Hepatocyte (in vitro differentiated cells): ENCODE data around the gene HEBP2. TPM values are rescaled to one million over a fixed set of nuclear protein-coding genes. Genes with fewer than 3 reads are reported as not detected.

ENCODE experiments used
- DNase-seq: peaks from one replicate; pipeline ENCODE4 v3.0.0-alpha.2; 2016; ENCODE audit warnings: low spot score
- H2AFZ ChIP-seq: fragments of 200-600 bp; sonication (generic); 2 replicates; pipeline ENCODE4 v1.6.0; 2016; ENCODE audit warnings: antibody characterized with exemption, mild to moderate bottlenecking
- H3K27ac ChIP-seq: fragments of 200-600 bp; sonication (generic); 2 replicates; pipeline ENCODE4 v1.5.1; 2016; ENCODE audit warnings: mild to moderate bottlenecking
- H3K27me3 ChIP-seq: fragments of 200-600 bp; sonication (generic); 2 replicates; pipeline ENCODE4 v1.6.1; 2016
- H3K36me3 ChIP-seq: fragments of 200-600 bp; sonication (generic); replicated peaks from 2 replicates; pipeline ENCODE4 v1.5.1; 2016; ENCODE audit warnings: low read depth; ENCODE audit not compliant: insufficient read depth
- H3K4me1 ChIP-seq: fragments of 200-600 bp; sonication (generic); 2 replicates; pipeline ENCODE4 v1.5.1; 2016; ENCODE audit warnings: mild to moderate bottlenecking, moderate library complexity; ENCODE audit not compliant: insufficient read depth
- H3K4me2 ChIP-seq: fragments of 200-600 bp; sonication (generic); 2 replicates; pipeline ENCODE4 v1.6.0; 2016
- H3K4me3 ChIP-seq: fragments of 200-600 bp; sonication (generic); 2 replicates; pipeline ENCODE4 v1.5.1; 2016; ENCODE audit warnings: mild to moderate bottlenecking
- H3K79me2 ChIP-seq: fragments of 200-600 bp; sonication (generic); 2 replicates; pipeline ENCODE4 v1.6.0; 2017; ENCODE audit warnings: mild to moderate bottlenecking
- H3K9me2 ChIP-seq: fragments of 200-600 bp; sonication (generic); replicated peaks from 2 replicates; pipeline ENCODE4 v1.6.0; 2017; ENCODE audit warnings: mild to moderate bottlenecking; ENCODE audit not compliant: insufficient read depth
- H3K9me3 ChIP-seq: fragments of 200-600 bp; sonication (generic); 2 replicates; pipeline ENCODE4 v1.5.1; 2016; ENCODE audit warnings: low read depth, mild to moderate bottlenecking
- H4K20me1 ChIP-seq: fragments of 200-600 bp; sonication (generic); 2 replicates; pipeline ENCODE4 v1.6.0; 2016; ENCODE audit warnings: mild to moderate bottlenecking; ENCODE audit not compliant: insufficient read depth, poor library complexity, severe bottlenecking
- EZH2 ChIP-seq: fragments of 200-600 bp; sonication (generic); IDR thresholded peaks from 2 replicates; pipeline ENCODE4 v1.6.1; 2016; ENCODE audit warnings: antibody characterized with exemption, mild to moderate bottlenecking, borderline replicate concordance
- EZH2phosphoT487 ChIP-seq: fragments of 200-600 bp; sonication (generic); IDR thresholded peaks from one replicate; pipeline ENCODE4 v1.6.1; 2018; ENCODE audit warnings: antibody characterized with exemption, mild to moderate bottlenecking, low read depth, moderate library complexity; ENCODE audit not compliant: unreplicated experiment, severe bottlenecking
- WGBS: methylation state at CpG from one replicate; pipeline ENCODE4 v1.1.6; 2016; ENCODE audit warnings: low lambda C conversion rate; ENCODE audit errors: missing lambda C conversion rate; 5-methylcytosine and 5-hydroxymethylcytosine counted together
- polyA plus RNA-seq: library from polyadenylated mRNA; unstranded; fragments of >200 nt; fragmentation: Nextera tagmentation; extraction: Ambion mirVana; gene quantifications from 2 replicates; pipeline ENCODE4 v1.2.1, GENCODE V29; 2016
- total RNA-seq: library from RNA; depleted of rRNA; stranded (reverse); fragments of >200 nt; gene quantifications from 2 replicates; pipeline ENCODE4 v1.2.3, GENCODE V29; 2014
- TF ChIP-seq, protein P1 (sequence below): fragments of 200-600 bp; sonication (generic); IDR thresholded peaks from 2 replicates; pipeline ENCODE4 v1.5.1; 2016; ENCODE audit warnings: antibody characterized with exemption, mild to moderate bottlenecking; ENCODE audit not compliant: poor library complexity

Gene HEBP2
- total and polyA plus RNA-seq, 2 experiments from 2014 or later: 21.6 to 79.0 TPM

DNA sequence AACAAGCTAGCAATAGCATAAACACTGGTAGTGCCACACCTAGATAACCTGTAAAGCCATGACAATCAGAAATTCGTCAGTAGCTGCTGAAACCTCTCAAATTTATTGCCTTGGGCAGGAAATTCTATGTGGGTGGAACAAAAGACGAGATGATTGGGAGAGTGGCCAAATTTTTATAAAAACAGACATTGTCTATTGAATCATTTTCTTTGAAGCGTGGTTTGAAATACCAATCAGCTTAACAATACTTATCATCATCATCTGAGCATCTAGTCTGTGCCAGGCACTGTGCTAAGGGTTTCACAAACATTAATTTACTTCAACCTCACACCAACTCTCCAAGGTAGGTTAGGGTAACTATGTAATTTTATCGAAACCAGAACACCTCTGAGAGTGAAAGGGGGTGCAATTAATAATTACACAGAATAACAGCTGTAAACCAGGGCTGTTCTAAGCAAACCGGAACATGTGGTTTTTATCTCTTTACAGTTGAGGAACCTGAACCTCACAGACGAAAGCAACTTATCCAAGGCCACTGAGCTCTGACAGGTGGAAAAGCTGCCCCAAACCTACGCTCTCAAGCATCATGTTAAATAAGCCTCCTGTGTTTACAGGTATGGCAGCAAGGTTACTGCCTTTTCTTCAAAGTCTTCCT lies 51.9 kb downstream of the HEBP2 start:
- TF ChIP-seq EZH2 (no peak), EZH2phosphoT487 (no peak)
- TF ChIP-seq, protein P1, sequence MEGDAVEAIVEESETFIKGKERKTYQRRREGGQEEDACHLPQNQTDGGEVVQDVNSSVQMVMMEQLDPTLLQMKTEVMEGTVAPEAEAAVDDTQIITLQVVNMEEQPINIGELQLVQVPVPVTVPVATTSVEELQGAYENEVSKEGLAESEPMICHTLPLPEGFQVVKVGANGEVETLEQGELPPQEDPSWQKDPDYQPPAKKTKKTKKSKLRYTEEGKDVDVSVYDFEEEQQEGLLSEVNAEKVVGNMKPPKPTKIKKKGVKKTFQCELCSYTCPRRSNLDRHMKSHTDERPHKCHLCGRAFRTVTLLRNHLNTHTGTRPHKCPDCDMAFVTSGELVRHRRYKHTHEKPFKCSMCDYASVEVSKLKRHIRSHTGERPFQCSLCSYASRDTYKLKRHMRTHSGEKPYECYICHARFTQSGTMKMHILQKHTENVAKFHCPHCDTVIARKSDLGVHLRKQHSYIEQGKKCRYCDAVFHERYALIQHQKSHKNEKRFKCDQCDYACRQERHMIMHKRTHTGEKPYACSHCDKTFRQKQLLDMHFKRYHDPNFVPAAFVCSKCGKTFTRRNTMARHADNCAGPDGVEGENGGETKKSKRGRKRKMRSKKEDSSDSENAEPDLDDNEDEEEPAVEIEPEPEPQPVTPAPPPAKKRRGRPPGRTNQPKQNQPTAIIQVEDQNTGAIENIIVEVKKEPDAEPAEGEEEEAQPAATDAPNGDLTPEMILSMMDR: no peak
- no peak overlapping the region for H3K4me3 ChIP-seq
- DNase-seq: no peak
- H2AFZ ChIP-seq: no peak overlapping the region
- no peaks in the 10 kb centered on the region for H3K9me3 ChIP-seq
- no peaks in the 10 kb centered on the region for H4K20me1 ChIP-seq
- peaks cover 51% of the 10 kb centered on the region for H3K79me2 ChIP-seq
- no peaks in the 10 kb centered on the region for H3K27me3 ChIP-seq
- H3K9me2 ChIP-seq: no peaks in the 10 kb centered on the region
- no peaks in the 10 kb centered on the region for H3K4me1 ChIP-seq
- 79% methylated on average over 7 of the region's 7 CpGs for whole genome bisulfite sequencing
- no peak overlapping the region for H3K27ac ChIP-seq
- no peaks in the 10 kb centered on the region for H3K36me3 ChIP-seq
- H3K4me2 ChIP-seq: no peak overlapping the region

DNA sequence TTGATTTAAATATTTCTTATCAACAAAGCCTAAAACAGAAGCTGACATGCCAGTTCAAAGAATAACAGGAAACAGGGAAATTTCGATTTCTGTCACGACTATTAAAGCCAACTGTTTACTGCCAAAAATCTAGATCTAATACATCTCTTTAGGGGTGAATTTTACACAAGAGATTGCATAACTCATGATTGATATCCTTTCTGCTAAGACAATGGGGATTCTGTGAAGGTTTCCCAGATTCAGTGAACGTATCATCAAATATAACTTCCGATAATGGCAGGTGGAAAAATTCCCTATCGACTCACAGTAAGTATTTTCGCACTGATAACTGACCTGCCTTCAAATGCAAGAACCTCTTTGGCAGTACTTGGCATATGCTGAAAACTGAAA lies 52.4 kb downstream of the HEBP2 start:
- TF ChIP-seq EZH2: no peak
- no peak for TF ChIP-seq EZH2phosphoT487
- TF ChIP-seq, protein P1: no peak

DNA sequence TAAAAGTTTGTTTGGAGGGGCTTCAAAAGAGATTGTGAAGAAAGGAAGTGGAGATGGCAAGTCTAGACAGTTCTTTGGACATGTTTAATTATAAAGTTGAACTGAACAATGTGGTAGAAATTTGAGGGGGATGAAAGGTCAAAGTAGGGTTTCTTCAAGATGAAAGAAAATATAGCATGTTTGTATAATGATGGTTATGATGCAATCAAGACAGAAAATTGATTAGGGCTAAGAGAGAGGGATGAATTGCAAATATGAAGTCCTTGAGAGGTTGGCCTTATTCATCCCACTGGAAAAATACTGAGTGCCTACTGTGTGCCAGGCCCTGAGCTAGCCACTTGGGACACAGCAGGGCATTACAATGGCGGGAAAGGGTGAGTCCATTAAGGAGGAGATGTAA lies 57.6 kb downstream of the HEBP2 start:
- Histone ChIP-seq H3K36me3 (no peaks in the 10 kb centered on the region), H3K27me3 (no peaks in the 10 kb centered on the region), H3K9me2 (no peaks in the 10 kb centered on the region), H2AFZ (no peak overlapping the region), H3K4me1 (no peaks in the 10 kb centered on the region), H3K4me2 (no peak overlapping the region), H4K20me1 (peaks cover 4% of the 10 kb centered on the region), H3K27ac (no peak overlapping the region), H3K4me3 (no peak overlapping the region), H3K79me2 (peaks cover 37% of the 10 kb centered on the region), H3K9me3 (no peaks in the 10 kb centered on the region)
- WGBS: 96% methylated on average over 1 of the region's 1 CpG
- TF ChIP-seq, protein P1: no peak
- TF ChIP-seq EZH2phosphoT487: no peak
- DNase-seq: no peak

More for the DNA sequence above, 52.4 kb downstream of the HEBP2 start:
- no peak overlapping the region for H3K27ac ChIP-seq
- H3K4me1 ChIP-seq: no peaks in the 10 kb centered on the region
- H2AFZ ChIP-seq: no peak overlapping the region
- no peak overlapping the region for H3K4me3 ChIP-seq
- peaks cover 51% of the 10 kb centered on the region for H3K79me2 ChIP-seq
- WGBS: 96% methylated on average over 6 of the region's 6 CpGs
- no peak overlapping the region for H3K4me2 ChIP-seq
- no peaks in the 10 kb centered on the region for H3K9me2 ChIP-seq
- no peaks in the 10 kb centered on the region for H3K9me3 ChIP-seq
- no peaks in the 10 kb centered on the region for H4K20me1 ChIP-seq
- H3K36me3 ChIP-seq: no peaks in the 10 kb centered on the region
- DNase-seq: no peak
- H3K27me3 ChIP-seq: no peaks in the 10 kb centered on the region
